DMS 273 (cell line): ENCODE results near the gene MARCHF9.

Source experiments
- DNase-seq: peaks from one replicate; lab custom pipeline; 2025; ENCODE audit not compliant: unreplicated experiment; lab: John Stamatoyannopoulos, UW

Gene MARCHF9

GRCh38 chr12:57724003-57724935 lies 30.6 kb upstream of the MARCHF9 start:
- no peak for DNase-seq

GRCh38 chr12:57724936-57725740 lies 29.8 kb upstream of the MARCHF9 start:
- no peak for DNase-seq

GRCh38 chr12:57725851-57726150 lies 29.1 kb upstream of the MARCHF9 start:
- no peak for DNase-seq

- DNase-seq, result peak; percentile 93
Observed at GRCh38 chr12:57726151-57726883, 28.6 kb upstream of the MARCHF9 start.

- DNase-seq, result peak; percentile 52
Observed at GRCh38 chr12:57726884-57727757, 27.8 kb upstream of the MARCHF9 start.

GRCh38 chr12:57727758-57728395 lies 27.0 kb upstream of the MARCHF9 start:
- DNase-seq, result no peak

- no peak for DNase-seq
Observed at GRCh38 chr12:57729321-57729844, 25.5 kb upstream of the MARCHF9 start.

GRCh38 chr12:57730336-57731067 lies 24.4 kb upstream of the MARCHF9 start:
- DNase-seq, result no peak

- DNase-seq, result no peak
Observed at GRCh38 chr12:57731411-57732080, 23.4 kb upstream of the MARCHF9 start.

- no peak for DNase-seq
Observed at GRCh38 chr12:57732270-57732669, 22.6 kb upstream of the MARCHF9 start.

GRCh38 chr12:57732726-57733593 lies 21.9 kb upstream of the MARCHF9 start:
- no peak for DNase-seq

GRCh38 chr12:57733928-57734327 lies 21.0 kb upstream of the MARCHF9 start:
- DNase-seq, result no peak

- no peak for DNase-seq
Observed at GRCh38 chr12:57734591-57734990, 20.3 kb upstream of the MARCHF9 start.

- peak; percentile 72 for DNase-seq
Observed at GRCh38 chr12:57735198-57735855, 19.6 kb upstream of the MARCHF9 start.

GRCh38 chr12:57735952-57736740 lies 18.8 kb upstream of the MARCHF9 start:
- peak; percentile 84 for DNase-seq

- peak; percentile 54 for DNase-seq
Observed at GRCh38 chr12:57736741-57737466, 18.0 kb upstream of the MARCHF9 start.
